HG03558 (cell line): ENCODE data around the gene TPP2.

ENCODE experiments used
- ATAC-seq: cut with Tn5 transposase; IDR thresholded peaks from one replicate; pipeline ENCODE4 v1.9.1; 2021; ENCODE audit warnings: moderate number of reproducible peaks; ENCODE audit not compliant: unreplicated experiment; ENCODE audit errors: extremely low read depth

TPP2 gene

DNA sequence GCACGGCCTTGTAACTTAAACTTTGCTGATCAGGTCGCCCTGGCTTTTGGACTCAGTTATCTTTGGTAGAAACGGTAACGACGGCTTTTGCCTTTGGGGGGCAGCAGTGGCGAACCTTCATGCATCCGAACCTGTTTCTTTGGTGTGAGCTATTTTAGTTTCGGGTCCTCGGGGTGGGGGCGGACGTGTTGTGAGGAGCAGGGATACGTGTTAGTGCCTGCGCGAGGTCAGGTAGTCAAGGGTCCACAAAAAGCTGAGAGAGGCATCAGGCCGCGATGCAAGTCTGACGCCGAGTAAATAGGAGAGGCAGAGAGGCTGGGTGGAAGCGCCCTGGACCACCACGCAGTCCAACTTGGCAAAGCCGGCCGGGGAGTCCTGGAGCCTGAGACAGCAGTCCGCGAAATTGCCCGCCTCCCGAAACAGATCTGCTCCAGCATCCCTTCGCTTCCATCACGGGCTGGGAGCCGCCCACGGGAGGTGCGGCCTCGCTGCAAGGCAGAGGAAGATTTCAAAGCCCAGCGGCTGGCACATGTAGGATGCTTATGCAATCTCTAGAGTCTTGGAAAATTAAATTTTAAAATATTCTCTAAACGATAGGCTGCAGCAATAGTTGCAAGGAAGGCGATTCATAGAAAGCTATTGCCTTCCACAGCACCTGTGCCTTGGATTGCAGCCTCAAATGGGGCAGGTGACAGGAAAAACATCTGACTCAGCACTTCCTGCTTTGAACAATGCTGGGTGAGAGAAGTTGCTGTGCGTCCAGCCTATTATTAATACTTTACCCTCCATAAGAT lies 4.6 kb upstream of the TPP2 start:
- peak; percentile 22 for ATAC-seq

DNA sequence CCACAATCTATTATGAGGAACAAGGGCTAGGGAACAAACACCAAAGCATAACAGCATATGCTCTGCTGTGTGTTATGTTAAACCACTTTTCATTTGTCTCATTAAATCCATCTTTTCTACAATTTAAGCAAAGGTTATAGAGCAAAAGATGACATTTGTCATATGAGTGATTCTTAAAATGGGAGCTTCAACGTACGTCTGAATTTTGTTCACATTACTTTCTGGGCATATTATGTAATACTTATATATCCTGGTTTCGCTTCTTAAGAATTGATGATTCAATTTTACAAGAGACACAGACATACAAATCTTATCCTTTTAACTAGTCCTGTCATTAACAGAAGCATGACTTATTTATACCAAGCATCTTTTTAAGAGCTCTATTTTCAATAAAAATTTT lies 3.3 kb upstream of the TPP2 start:
- ATAC-seq = no peak

DNA sequence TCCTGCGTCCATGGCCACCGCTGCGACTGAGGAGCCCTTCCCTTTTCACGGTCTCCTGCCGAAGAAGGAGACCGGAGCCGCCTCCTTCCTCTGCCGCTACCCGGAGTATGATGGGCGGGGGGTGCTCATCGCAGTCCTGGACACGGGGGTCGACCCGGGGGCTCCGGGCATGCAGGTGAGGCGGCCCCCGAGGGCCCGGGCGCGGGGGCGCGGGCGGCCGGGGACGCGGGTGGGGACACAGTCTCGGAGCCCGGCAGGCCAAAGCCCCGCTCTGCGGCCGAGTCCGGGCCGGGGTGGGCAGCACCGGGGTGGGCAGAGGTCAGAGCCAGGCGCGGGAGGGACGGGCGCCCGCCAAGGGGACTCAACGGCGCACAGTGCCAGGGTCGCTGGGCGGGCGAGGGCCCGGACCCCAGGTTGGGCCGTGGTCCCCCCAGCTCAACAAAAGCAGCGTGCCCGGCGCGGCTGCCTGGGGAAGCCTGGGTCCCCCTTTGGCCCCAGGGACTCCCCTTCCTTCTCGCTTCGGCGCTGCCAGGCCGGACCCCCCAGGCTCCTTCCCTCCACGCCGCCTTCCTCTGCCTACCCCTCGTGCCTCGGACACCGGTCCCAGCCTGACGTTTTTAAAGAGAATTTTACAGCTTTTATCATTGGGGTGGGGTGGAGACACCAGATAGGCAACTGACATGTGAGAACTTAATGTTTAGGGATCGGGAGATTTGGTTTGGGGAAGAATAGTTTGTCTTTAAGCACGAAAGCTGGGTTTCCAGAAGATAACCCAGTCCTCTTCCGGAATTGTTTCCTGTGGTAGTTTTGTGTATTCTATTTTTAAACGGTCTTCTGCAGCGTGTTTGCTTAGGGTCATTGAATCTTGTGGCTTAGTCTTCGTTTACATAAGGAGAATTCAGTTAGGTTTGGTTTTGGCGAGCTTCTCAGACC lies 509 bp downstream of the TPP2 start:
- ATAC-seq = peak; percentile 17

DNA sequence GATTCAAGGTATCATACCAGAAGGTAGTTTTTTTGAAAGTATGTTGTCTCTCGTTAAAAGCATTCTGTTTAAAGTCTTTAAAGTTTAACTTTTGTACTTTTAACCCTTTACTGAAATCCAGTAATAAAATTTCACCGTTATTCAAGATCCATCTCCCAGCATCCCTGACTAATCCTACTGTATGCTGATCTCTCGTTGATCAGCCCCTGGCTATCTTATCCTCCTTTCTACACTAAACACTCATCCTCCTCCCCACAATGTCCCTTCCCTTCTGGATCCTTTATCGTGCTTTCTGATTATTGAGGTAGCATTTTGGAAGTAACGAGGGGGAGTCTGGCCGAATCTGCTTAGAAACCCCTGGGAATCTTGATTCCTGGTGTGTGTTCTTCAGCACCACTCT lies 1.3 kb downstream of the TPP2 start:
- ATAC-seq = no peak

DNA sequence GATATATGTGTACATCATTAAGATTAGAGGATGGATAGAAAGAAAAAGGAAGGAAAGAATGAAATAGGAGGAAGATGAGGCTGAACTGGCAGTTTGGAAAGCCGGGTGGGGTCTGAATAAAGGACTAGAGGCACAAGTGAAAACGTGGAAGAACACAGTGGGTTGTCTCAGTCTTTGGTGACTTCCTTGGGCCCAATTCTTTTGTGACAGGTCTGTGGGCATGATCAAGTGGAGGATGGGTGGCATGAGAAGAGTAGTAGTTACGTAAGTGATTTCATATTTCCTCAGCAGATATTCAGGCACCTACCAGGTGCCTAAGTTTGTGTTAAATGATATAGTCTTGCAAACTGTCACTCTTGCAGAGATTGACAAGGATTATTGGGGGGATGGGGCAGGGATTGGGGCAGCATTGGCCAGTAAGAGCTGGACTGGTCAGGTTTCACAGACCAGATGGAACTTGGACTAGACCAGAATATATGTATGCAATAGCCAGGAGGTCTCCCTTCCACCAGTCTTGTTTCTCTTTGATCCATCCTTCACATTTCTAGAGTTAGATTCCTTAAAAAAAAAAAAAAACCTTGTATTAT lies 2.7 kb downstream of the TPP2 start:
- no peak for ATAC-seq

DNA sequence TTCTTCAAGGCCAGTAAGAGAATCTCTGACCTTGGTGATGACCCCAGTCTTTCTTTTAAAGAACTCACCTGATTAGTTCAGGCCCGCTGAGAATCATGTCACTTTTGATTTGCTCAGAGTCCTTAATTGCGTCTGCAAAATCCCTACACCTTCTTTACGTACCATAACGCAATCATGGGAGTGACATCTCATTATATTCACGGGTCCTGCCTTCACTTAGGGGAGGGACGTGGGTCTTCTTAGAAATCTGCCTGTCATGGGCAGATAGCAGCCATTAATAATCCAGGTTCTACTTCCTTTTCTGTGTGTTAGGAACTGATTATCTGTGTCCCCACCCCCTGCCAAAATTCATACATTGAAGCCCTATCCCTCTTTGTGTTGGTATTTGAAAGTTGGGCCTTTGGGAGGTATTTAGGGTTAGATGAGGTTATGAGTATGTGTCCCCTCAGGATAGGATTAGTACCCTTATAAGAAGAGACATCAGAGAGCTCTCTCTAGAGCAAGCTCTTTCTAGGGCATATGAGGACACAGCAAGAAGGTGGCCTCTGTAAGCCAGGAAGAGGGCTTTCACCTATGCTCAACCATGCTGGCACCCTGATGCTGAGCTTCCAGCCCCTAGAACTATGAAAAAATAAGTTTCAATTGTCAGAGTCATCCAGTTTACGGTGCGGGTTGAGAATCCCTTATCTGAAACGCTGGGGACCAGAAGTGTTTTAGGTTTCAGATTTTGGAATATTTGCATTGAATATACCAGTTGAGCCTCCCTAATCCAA lies 9.9 kb downstream of the TPP2 start:
- no peak for ATAC-seq

DNA sequence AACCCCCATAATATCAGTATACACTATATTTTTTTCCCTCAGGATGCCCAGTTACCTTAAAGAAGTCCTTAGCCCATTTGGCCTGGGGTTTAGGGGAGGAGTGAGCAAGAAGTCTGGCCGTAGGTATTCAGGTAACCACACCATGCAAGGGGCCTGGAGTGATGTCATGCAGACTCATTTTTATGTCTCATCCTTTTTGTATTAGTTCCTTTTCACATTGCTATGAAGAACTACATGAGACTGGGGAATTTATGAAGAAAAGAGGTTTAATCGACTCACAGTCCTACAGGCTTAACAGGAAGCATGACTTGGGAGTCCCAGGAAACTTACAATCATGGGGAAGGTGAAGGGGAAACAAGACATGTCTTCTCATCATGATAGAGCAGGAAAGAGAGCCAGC lies 12.2 kb downstream of the TPP2 start:
- no peak for ATAC-seq

DNA sequence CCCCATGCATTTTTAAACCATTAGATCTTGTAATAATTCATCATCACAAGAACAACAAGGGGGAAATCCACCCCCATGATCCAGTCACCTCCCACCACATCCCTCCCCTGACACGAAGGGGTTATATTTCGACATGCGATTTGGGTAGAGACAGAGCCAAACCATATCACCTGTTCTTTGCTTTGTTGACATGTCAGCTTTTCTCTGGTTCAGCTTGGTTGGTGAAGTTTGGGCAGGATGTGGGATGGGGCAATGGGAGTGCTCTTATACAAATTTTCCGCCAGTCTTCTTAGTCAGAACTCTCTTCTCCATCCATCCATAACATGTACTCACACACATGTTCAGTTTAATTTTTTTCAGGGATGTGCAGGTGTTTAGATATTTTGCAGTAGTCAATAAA lies 12.9 kb downstream of the TPP2 start:
- no peak for ATAC-seq

DNA sequence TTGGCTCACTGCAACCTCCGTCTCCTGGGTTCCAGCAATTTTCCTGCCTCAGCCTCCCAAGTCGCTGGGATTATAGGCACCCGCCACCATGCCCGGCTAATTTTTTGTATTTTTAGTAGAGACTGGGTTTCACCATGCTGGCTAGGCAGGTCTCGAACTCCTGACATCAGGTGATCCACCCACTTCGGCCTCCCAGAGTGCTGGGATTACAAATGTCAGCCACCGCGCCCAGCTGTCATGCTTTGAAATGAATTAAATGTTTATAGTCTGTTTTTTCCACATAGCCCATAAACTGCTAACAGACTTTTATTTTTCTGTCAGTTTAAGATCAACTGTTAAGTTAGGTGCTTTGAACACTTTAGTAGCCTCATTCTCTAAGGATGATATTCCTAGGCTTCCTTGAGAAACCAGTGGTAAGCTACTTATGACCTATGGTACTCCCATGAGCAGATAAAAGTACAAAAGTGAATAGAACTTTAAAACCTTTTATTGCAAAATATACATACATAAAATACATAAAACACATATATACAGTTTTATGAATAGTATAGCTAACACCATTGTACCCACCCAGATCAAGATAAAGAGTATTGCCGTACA lies 13.6 kb downstream of the TPP2 start:
- ATAC-seq = no peak

DNA sequence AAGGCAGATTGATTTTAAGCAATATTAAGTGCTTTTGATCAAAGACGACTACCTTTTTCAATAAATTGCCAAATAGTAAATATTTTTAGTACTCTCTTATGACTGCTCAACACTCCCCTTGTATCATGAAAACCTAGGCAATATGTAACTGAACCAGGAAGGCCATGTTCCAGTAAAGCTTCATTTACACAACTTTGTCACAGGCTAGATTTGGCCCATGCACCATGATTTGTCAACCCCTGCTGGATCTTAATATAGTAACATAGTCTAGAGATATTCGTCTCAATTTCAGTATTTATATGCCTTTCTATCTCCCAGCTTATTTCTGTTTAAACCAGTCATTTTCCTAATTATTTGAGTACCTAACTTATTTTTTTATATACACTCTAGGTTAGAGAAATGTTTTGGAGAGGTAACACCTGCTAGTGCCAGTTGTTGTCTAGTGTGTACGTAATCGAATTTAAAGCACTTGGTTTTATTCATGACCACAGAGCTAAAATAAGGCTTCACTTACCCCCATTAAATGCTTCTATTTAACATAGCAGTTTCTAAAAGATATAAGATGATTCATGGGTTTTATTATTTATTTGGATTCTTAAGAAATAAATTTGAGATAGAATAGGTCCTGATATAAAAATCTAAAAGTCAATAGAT lies 21.0 kb downstream of the TPP2 start:
- no peak for ATAC-seq

DNA sequence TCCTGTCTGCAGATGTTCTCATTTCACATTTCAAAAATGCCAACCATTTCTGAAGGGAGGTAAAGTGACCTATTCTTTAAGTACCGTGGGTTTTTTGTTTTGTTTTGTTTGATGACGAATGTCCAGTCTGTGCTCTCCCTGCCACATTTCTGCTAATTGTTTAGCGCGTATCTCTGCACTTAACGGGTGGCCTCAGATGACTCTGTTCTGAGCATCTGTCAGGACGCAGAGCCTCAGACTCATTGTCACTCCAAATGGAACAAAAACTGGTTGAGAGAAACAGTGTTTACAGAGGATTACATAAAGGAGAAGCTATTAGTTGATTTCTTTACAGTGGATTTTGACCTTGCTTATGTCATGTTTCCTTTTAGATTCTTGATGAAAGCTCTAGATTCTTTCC lies 23.7 kb downstream of the TPP2 start:
- ATAC-seq = no peak

DNA sequence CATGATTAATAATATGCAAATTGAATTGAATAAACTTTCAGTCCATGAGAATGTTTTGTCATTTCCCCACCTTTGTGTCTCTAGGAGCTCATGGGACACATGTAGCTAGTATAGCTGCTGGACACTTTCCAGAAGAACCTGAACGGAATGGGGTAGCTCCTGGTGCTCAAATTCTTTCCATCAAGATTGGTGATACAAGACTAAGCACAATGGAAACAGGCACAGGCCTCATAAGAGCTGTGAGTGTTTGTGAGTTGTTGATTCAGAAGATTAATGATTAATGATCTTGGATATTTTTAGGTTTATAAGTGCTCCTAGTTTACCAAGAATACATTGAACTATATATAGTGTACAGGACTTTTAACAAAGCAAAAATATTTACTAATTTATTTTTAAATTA lies 30.1 kb downstream of the TPP2 start:
- ATAC-seq = no peak

DNA sequence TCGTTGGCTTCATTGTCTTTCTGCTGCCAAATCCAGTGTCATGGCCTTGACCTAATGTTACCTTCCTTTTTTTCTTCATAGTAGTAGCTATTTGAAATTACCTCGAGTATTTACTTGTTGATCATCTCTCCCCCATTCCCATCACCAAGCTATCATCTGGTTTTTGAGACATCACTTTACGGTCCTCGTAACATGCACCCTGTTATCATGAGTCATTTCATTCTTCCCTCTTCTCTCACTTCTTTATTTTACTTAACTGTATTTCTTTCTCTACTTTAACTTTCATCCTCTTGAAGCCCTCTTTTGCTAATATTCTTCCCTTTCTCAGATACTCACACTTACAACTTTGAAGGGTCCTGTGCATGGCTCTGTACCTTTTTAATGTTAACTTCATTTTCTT lies 31.8 kb downstream of the TPP2 start:
- no peak for ATAC-seq

DNA sequence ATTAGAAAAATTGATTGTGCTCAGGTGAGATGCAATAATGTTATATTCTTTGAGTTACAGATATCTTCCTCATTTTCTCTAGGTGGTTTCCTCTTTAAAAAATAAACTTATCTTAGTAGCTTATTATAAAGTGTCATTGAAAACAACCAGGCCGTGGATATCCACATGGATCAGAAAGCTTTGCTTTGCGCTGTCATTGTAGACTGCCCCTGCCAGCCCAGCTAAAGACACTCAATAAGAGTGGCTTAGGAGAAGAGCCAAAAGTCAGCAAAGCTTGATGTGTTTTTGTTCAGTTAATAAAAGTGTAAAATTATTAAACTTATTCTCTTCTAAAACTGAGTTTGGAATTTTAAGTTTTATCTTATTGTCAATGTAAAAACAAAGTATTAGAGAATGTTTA lies 34.4 kb downstream of the TPP2 start:
- no peak for ATAC-seq

DNA sequence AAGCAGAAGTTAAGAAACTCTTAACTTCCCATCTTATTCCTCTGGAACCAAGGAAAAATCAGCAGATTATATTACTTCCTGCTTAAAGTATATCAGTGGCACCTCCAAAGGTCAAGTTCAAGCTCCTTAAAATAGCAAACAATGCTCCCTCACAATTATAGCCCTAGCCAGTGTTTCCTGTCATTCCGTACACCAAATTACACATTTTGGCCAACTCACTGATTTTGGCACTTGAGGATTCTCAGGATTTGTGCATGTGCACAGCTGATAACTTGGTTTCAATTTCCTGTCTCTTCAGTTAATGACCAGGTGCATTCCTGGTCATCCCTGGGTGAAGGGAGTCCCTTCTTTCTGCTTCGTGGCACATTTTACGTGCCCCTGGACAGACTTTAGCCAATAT lies 42.0 kb downstream of the TPP2 start:
- no peak for ATAC-seq

DNA sequence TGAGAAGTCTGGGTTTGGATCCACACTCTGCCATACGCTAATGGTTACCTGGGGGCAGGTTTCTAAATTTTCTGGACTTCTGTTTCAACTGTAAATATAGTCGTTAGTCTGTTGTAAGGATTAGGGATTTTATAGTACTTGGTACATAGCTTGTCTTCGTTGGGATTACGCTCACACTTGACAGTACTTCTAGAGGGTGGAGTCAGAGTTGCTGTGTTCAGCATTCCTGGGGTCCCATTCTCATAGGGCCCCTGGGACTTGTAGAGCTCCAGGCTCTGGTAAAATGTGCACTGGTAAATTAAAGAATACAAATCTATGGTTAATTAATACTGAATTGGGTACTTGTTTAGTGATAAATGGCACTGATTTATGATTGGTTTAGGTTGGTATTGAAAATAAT lies 45.2 kb downstream of the TPP2 start:
- no peak for ATAC-seq

DNA sequence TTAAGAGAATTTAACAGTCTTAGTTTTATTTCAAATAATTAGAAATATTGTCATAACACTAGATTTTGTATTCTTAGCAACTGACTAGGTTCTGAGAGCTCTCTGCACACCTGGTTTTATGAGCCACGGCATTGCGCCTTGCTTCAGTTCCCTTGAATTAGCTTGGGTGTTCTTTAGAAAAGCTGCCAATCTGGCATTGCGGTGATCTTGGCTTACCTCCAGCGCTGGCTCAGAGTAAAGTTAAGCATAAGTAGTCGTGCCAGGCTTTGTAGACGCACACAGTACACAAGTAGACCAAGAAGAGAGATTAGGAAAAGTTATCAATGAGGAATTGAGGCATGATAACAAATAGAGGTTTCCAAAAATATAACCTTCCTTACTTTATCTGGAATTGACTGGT lies 45.7 kb downstream of the TPP2 start:
- ATAC-seq = no peak

DNA sequence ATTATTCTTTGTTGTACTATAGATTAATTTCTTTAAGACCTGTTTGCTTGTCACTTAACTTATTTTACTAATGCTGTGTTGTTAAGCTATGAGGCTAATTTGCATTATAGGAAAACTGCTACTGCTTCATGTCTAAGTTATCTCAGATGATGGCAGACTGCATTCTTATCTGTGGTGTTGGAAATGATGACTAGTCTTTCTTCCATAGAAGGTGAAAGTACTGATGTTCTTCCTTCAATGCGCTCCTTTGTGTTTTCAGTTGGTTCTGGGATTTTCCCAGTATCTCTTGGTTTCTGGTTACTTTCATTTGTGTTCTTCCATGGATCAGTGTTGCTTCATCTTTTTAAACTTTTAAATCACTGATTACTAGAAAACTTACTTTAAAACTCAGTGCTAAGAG lies 46.9 kb downstream of the TPP2 start:
- no peak for ATAC-seq

DNA sequence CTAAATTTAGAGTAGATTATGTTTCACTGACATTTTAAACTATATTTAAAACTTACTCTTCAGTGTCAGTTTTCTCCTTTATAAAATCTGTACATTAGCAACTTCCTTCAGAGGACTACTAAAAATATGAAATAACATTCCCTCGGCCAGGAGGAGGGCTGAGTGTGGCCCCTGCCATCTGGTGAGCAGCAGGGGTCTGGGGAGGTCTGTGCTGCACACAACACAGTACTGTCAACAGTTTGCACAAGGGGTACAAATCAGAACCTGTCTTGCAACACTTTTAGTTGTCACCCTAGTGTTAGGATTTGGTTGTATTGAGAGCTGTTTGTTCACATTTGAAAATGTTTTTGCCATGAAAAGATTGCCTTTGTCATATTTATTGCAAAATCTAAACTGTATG lies 48.9 kb downstream of the TPP2 start:
- ATAC-seq = no peak

DNA sequence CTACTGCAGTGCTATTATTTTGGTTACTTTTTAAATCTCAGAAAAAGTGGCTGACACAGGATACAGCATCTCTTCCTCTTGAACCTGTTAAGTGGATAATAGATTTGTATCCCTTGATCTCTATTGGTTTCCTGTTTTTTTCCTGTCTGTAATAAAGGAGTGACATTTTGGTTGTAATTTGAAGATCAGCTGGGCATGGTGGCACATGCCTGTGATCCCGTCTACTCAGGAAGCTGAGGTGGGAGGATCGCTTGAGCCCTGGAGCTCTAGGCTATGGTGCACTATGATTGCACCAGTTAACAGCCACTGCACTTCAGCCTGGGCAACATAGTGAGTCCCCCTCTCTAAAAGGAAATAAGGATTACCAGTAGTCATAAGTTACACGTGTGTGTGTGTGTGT lies 51.3 kb downstream of the TPP2 start:
- no peak for ATAC-seq
